Prostate gland (tissue), 2 donors: ENCODE results near the gene HENMT1.

ENCODE experiments used
- CTCF ChIP-seq, 4 experiments: fragments of 200-600 bp in 2 of 4; fragments of 450-650 bp in 2 of 4; sonication (generic) in 2 of 4; IDR thresholded peaks; 1 replicate in 3 of 4; 2 replicates in 1 of 4; pipeline ENCODE4 v1.5.1; 2016 to 2019; ENCODE audit warnings: antibody characterized with exemption in 4 of 4, mild to moderate bottlenecking in 2 of 4, moderate library complexity in 2 of 4
- POLR2A ChIP-seq: fragments of 450-650 bp; IDR thresholded peaks from one replicate; pipeline ENCODE4 v1.6.1; 2016; ENCODE audit warnings: antibody characterized with exemption, mild to moderate bottlenecking

GRCh38 chr1:108669679-108670078 is 8.8 kb upstream of the HENMT1 start:
- no peak for TF ChIP-seq CTCF (IDR thresholded peaks at IDR 0.05)
- TF ChIP-seq POLR2A, result no peak
